HG03060 (cell line): ENCODE measurements around the gene FITM1.
"Not testable (repeated sequence)": the region's sequence is repeated elsewhere in the genome, so short reads cannot be mapped to it uniquely, and the experiment has no call there.

Experiments used
- ATAC-seq: cut with Tn5 transposase; IDR thresholded peaks from one replicate; pipeline ENCODE4 v1.9.1; 2021; ENCODE audit warnings: low read depth, moderate number of reproducible peaks; ENCODE audit not compliant: unreplicated experiment

FITM1 gene

DNA sequence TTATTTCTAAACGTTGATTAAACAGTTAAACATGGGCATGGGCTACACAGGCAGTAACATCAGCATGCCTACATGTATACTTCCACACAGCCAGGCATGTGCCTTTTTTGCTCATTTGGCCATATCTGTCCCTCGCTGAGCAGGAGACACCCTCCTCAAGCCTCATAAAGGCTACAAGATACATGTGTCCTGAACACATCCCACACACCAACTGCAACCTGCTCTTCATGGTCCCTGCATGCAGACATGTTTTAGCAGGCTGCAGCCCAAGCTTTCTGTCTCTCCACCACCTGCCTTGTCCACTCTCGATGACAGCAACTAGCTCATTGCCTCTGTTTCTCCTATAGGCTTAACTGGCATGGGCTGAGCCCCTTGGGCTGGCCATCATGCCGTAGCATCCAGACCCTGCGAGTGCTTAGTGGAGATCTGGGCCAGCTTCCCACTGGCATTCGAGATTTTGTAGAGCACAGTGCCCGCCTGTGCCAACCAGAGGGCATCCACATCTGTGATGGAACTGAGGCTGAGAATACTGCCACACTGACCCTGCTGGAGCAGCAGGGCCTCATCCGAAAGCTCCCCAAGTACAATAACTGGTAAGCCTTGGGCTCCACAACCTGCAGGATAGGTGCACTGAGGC, 33.8 kb upstream of the FITM1 start:
- ATAC-seq: no peak

DNA sequence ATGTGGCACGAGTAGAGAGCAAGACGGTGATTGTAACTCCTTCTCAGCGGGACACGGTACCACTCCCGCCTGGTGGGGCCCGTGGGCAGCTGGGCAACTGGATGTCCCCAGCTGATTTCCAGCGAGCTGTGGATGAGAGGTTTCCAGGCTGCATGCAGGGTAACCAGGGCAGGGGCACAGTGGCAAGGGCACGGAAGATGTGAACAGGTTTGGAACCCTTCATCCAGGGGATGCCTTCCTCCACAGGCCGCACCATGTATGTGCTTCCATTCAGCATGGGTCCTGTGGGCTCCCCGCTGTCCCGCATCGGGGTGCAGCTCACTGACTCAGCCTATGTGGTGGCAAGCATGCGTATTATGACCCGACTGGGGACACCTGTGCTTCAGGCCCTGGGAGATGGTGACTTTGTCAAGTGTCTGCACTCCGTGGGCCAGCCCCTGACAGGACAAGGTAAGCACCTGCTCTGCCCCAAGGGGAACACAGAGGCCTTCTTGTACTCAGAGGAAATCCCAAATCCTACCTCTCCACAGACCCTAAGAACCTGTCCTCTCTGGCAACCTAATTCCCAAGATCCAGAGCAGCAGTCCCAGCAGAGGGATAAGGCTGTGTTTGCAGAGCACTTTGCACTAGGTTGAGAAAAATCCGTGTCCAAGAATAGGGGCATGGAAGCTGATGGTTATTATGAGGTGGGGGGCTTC, 32.1 kb upstream of the FITM1 start:
- ATAC-seq: no peak

DNA sequence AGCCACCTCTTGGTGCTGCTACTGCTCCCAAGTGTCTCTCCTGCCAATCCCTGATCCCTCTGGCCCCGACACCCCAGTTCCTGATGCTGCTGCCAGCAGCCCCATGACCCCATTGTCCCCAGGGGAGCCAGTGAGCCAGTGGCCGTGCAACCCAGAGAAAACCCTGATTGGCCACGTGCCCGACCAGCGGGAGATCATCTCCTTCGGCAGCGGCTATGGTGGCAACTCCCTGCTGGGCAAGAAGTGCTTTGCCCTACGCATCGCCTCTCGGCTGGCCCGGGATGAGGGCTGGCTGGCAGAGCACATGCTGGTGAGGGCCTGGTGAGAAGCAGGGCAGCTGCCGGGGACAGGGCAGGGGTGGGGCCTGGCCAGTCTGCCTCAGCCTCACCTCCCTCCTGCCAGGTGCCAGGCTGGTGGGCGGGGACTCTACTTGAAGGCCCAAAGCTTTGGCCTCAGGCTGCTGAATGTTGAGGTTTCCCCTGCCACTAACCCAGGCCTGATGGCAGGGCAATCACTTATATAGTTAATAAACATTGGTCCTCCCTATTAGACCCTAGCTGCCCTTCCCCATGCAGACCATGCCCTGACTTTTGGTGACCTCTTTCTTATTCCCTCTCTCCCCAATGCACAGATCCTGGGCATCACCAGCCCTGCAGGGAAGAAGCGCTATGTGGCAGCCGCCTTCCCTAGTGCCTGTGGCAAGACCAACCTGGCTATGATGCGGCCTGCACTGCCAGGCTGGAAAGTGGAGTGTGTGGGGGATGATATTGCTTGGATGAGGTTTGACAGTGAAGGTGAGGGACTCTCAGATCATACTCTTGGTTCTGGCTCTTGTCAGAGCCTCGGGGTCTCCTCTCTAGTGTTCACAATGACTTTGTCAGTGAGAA, 31.3 kb upstream of the FITM1 start:
- ATAC-seq: no peak

DNA sequence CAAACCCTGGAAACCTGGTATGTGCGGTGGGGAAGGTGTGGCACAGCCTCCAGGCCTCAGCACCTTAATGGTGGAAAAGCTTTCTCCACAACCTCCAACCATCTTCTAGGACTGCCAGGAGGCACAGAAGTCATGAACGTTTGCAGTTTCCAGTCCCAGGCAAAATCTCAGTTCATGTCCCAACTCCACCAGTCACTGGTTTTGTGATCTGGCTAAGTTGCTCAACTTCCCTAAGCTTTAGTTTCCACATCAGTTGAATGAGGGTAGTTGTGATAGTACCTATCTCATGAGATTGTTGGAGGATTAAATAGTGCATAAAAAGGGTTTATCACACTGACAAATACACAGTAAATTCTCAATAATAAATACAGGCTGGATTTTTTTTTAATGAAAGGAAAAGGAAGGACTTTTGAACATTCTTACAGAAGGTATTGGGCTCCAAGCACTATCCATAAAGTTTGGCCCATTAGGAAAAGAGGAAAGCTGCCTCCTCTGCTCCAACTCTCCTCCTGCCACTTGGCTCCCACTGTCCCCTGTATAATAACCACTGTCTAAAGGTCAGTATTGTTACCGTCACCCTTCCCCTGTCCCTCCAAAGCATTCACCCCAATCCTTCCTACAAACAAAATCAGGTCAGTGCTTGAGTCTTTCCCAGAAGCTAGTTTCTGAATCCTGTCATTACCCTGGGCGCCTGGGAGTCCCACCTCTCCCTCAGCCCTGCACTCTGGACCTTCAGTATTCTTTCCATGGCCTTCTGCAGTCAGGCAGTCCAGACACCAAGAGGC, 30.1 kb upstream of the FITM1 start:
- no peak for ATAC-seq

DNA sequence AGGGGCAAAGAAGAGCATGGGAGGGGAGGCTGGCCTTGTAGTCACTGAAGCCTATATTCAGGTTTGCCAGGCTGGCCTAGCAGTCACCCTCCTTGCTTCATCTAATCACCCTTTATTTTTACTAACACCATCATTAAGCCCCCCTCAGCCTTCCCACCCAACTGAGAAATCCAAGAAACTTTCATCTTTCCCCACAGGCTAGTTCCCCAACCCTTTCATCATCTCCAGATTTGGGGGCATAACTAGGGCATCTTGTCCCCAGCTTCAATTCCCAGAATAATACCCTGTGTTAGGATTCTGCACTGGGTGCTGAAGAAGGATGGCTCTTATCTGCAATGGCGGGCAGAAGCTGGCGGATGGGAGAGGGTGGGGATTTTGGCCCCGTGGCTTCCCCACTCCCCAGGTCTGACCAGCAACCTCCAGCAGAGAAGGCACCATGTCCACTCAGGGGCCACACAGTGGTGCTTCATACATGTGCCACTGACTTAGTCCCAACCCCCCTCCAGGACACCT, 29.4 kb upstream of the FITM1 start:
- ATAC-seq: no peak

DNA sequence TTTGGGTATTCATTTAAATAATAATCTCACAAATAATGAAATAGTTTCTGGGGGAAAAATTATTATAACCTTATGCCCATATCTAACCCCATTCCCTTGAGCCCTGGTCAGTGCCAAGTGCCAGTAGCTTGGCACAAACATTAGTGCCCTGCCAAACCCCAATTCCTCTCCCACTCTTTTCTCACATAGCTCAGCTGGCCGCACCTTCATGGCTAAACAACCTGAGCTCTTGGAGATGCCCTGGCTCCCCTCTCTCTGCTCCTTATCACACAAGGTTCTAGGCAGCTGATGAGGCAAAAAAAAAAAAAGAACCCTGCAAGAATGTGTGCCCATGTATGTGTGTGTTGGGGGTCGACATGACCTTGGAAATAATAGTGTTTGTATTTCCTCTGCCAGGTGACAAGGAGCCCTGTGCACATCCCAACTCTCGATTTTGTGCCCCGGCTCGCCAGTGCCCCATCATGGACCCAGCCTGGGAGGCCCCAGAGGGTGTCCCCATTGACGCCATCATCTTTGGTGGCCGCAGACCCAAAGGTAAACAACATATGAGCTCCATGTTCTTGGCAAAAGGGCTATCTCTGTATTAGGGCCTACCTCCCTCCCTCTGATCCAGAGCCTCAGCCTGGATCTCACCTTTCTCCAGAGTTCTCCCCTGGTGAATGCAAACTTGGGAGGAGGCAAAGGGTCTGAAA, 28.0 kb upstream of the FITM1 start:
- ATAC-seq: no peak

DNA sequence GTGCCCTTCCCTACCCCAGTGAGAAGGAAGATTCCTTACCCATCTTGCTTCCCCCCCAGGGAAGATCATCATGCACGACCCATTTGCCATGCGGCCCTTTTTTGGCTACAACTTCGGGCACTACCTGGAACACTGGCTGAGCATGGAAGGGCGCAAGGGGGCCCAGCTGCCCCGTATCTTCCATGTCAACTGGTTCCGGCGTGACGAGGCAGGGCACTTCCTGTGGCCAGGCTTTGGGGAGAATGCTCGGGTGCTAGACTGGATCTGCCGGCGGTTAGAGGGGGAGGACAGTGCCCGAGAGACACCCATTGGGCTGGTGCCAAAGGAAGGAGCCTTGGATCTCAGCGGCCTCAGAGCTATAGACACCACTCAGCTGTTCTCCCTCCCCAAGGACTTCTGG, 27.0 kb upstream of the FITM1 start:
- ATAC-seq: no peak

DNA sequence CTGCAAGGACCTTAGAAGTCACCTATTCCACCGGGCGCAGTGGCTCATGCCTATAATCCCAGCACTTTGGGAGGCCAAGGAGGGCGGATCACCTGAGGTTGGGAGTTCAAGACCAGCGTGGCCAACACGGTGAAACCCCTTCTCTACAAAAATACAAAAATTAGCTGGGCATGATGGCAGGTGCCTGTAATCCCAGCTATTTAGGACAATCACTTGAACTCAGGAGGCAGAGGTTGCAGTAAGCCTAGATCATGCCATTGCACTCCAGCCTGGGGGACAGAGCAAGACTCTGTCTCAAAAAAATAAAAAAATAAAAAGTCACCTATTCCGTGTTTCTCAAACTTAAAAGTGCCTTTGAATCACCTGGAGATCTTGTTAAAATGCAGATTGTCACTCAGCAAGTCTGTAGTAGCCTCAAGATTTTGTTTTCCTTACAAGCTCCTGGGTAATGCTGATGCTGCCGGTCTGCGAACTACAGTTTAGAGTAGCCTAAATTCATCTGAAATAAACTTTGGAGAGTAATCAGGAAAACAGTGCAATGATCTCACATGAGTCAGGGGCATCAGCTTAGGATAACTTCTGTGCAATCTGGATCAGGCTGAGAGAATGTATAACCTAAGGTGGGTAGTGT, 24.7 kb upstream of the FITM1 start:
- ATAC-seq: not testable (repeated sequence)

DNA sequence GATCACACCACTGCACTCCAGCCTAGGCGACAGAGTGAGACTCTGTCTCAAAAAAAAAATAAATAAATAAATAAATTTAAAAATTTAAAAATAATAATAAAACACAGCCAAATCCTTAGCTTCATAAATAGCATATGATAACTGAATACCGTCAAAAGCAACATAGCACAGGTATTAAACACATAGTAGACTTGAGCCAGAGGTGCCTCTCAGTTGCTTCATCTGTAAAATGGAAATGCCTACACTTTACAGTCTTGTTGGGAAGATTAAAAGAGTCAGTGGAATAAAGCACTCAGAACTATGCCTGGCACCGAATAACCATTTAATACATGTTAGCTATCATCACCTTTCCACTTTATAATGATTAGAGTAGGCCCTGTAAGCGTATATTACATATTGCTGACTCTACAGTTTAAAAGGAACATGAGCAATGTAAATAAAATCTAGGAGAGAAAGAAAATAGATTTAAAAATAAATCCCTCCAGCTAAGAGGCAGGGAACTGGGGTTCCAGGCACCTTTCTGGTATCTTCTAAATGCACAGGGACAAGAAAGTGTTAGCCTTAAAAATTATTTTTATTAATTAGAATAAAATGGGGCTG, 23.7 kb upstream of the FITM1 start:
- ATAC-seq: no peak

DNA sequence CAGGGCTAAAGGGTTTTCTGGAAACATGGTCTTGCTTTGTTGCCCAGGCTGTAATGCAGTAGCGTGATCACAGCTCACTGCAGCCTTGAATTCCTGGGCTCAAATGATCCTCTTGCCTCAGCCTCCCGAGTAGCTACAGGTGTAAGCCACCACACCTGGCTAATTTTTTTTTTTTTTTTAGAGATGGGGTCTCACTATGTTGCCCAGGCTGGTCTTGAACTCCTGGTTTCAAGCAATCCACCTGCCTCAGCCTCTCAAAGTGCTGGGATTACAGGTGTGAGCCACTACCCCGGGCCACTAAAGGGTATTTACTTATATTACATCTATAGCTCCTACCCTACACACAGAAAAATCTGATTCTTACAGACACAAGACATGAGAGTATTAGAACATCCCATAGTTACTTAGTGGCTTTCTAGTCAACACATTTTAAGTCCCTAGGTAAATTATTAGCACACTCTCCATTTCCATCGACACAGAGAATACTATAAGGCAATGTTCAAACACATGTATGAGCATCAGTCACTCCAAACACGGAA, 22.1 kb upstream of the FITM1 start:
- ATAC-seq: no peak

DNA sequence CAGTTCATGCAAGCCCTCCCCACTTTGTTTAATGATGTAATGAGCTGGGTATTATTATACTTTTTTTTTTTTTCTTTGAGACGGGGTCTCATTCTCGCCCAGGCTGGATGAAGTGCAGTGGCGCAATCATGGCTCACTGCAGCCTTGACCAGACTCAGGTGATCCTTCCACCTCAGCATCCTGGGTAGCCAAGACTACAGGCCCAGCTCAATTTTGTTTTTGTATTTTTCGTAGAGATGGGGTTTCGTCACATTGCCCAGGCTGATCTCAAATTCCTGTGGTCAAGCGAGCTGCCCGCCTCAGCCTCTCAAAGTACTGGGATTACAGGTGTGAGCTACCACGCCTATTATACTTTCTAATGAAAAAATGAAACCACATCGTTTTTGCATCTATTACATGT, 20.4 kb upstream of the FITM1 start:
- no peak for ATAC-seq

DNA sequence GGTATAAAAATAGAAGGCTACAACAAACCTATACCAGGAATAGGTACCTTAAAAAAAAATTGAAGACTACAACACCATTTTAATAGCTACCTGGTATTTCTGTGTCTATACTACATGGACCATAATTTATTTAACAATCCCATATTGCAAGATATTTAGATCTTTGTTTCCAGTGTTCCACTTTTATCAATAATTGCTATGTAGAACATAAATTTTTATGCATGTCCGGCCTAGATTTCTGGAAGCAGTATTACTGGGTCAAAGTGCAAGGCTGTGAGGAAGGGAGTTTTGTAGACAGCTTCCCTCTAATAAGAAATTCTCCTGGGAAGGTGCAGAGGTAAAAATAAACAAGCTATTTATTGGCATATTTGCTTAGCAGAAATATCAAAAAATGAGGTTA, 19.9 kb upstream of the FITM1 start:
- no peak for ATAC-seq

DNA sequence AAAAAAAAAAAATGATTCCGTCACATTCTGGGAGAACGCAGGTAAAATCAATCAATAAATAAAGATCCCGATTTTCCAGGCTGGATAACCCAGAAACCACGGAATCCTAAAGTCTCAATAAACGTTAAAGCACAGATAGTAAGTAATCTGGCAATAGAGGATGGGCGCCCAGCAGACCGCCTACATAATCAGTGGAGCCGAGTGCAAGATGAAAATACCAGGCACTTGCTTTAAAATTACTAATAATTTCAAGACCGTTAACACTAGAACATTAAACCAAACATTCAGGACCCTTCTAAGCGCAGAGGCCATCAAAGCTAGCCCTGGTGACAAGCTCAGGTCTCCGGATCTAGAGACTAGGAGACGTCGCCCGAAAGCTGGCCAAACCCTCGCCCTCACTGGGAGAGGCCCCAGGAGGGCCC, 17.1 kb upstream of the FITM1 start:
- ATAC-seq: no peak

DNA sequence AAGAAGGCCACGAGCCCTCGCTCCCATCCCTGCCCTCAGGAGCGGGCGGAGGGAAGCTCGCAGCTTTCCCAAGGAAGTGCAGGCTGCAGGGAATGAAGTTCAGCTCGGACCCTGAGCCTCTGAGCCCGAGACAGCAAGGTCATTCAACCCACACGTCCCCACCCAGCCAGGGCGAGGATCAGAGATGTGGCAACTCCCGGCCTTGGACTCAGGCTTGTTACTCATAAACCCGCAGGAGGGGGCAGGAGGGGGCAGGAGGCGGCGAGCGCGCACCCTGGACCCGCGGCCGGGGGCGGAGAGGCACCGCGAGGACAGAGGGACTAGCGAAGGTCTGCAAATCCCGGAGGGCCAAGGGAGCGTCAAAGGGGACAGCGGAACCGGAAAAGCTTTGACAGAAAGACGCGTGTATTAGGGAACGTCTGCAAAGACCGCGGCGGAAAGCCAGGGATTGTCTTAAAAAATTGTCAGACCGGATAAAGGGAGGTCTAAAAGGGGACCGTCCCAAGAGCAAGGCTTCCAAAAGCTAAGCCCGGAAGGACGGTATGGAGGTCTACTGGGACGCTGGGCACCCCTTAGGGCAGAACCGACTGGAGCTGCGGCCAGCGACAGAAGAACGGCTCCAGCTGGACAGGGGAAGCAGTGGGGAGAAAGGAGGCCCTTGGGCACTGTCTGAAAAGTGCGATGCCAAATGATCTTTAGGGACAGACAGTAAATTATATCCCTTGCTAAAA, 16.5 kb upstream of the FITM1 start:
- ATAC-seq: peak; percentile 18

DNA sequence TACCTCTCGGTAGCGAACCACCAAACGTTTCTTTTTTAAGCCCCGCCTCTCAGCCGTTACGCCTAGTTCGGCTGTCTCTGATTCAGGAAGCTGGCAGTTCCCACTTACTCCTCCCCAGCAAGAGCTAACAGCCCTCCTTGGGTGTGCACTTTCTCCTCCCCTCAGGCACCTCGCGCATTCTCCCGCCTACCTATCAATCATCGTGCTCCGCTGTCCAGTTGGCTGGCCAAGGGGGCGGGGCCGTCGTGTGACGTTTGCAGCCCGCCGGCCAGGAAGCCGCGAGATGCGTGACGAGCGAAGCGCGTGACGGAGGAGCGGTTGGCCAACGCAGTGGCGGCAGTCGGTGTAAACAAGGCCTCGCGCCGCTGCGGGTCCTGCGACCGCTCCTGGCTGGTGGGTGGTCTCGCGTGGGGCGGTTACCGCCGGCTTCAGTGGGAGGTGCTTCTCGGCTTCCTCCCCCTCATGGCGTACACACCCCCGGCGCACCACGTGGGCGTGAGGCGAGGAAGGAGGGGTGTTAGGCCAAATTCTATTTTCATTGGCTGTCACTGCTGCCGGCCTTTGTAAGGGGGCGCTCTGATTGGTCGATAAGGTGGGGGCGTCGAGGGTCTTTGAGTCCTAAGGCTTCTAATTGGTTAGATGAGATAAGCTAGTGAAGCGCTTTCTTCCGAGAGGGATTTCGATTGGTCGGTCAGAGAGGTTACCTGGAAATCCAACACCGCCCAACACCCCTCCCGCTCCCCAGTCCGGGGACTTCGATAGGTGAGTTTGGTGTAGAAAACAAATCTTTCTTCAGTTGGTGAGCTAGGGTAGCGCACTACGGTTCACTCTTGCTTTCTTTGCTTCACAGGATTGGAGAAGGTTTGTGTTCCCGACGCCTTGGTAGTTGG, 15.7 kb upstream of the FITM1 start, which contains the start of the genes DCAF11 and NRL:
Gene DCAF11 (plus strand): TSS at position 246 of the 890 bp plus-strand sequence. CDS start 818 bp downstream, outside the sequence.
Gene NRL (minus strand): TSS at position 418 of the 890 bp plus-strand sequence. CDS start 32,101 bp downstream, outside the sequence.
- ATAC-seq: peak; percentile 81

DNA sequence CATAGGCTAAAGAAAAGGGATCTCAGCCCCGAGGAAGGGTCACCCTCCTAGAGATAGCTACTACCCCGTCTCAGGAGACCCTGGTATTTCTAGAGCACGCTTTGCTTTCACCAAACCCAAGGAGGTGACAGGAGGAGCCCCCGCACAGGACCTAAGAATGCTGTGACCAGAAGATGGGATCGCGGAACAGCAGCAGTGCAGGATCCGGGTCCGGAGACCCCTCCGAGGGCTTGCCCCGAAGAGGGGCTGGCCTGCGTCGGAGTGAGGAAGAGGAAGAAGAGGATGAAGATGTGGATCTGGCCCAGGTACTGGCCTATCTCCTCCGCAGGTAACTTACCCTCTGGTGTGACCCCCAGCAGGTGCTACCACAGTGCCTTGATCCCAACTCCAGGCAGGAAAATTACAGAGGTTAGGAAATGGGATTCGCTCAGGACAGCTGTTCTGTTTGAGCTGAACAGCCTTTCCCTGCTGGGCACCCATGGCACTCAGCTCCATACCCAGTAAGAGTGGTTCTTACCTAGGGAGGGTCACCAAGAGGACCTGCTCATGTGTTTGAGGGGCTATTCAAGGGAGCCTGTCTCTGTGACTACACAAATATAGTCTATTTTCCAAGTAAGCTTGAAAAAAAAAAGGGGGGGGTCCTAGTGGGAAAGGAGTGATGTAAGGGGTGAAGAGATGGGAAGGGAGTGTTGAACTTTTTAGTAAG, 14.9 kb upstream of the FITM1 start:
- ATAC-seq: no peak
